HepG2 (cell line): ENCODE data around the gene STAM. TPM values are rescaled to one million over a fixed set of nuclear protein-coding genes. Genes with fewer than 3 reads are reported as not detected.

Source experiments
- ATAC-seq: fragments of 200-7000 bp; cut with Tn5 transposase; 3 replicates; pipeline ENCODE4 v1.9.1; 2020; ENCODE audit warnings: mild to moderate bottlenecking, moderate library complexity
- BruUV-seq: library from RNA; stranded (reverse); fragments of 400-500 nt; replicated peaks from 2 replicates; lab custom pipeline; 2021; lab: Mats Ljungman, UMichigan
- CTCF ChIA-PET: fragments of 300-600 bp; formaldehyde crosslinking; extraction: SDS; loops from one replicate; lab custom pipeline; 2021; ENCODE audit warnings: low total read pairs, inconsistent platforms, low intra/inter-chr PET ratio; lab: Yijun Ruan, JAX
- POLR2A ChIA-PET: fragments of 350-600 bp; sonication (Branson Sonifier 250); formaldehyde crosslinking; loops from one replicate; lab custom pipeline; 2020; ENCODE audit warnings: antibody characterized with exemption, inconsistent platforms; lab: Yijun Ruan, JAX
- DNase-seq: peaks from one replicate; pipeline ENCODE4 v3.0.0-alpha.2; 2015; ENCODE audit warnings: low spot score
- FAIRE-seq: peaks from 3 replicates; lab custom pipeline; 2011; peaks lifted over from hg19 to GRCh38; lab: Jason Lieb, UNC
- H2AFZ ChIP-seq: one replicate; pipeline ENCODE4 v1.6.1; 2011; ENCODE audit warnings: low read length, inconsistent platforms
- H3K27ac ChIP-seq: fragments of 300-600 bp; 3 replicates; pipeline ENCODE4 v1.8.0; 2011; ENCODE audit warnings: mixed run types, mild to moderate bottlenecking, mixed read lengths, low read length, inconsistent platforms; ENCODE audit not compliant: insufficient read depth; ENCODE audit errors: extremely low read length
- H3K27me3 ChIP-seq, 2 experiments: fragments of 200-600 bp in 1 of 2; 2 replicates in 1 of 2; 3 replicates in 1 of 2; pipeline versions ENCODE4 v1.6.0 to v1.8.0; 2011; ENCODE audit warnings: low read length in 2 of 2, mild to moderate bottlenecking in 2 of 2, moderate library complexity in 2 of 2, inconsistent platforms in 1 of 2; ENCODE audit not compliant: insufficient read depth in 2 of 2, control insufficient read depth in 1 of 2
- H3K36me3 ChIP-seq, 2 experiments: fragments of 200-600 bp in 1 of 2; replicated peaks in 1 of 2; 2 replicates in 1 of 2; 3 replicates in 1 of 2; pipeline versions ENCODE4 v1.5.1 to v1.8.0; 2011; ENCODE audit warnings: low read length in 2 of 2, inconsistent platforms in 1 of 2; ENCODE audit not compliant: insufficient read depth in 2 of 2, control insufficient read depth in 1 of 2
- H3K4me1 ChIP-seq: 2 replicates; pipeline ENCODE4 v1.5.1; 2012; ENCODE audit warnings: low read length, inconsistent platforms; ENCODE audit not compliant: insufficient read depth
- H3K4me2 ChIP-seq: 2 replicates; pipeline ENCODE4 v1.6.0; 2011; ENCODE audit warnings: low read depth, low read length, inconsistent platforms
- H3K4me3 ChIP-seq, 3 experiments: fragments of 200-600 bp in 1 of 3; sonication (generic), shearing (Covaris generic) in 1 of 3; replicated peaks in 1 of 3; 2 replicates each; pipeline ENCODE4 v1.5.1; 2011 to 2016; ENCODE audit warnings: low read length in 3 of 3, inconsistent platforms in 2 of 3, low read depth in 2 of 3, mild to moderate bottlenecking in 2 of 3, control low read depth in 1 of 3, mixed read lengths in 1 of 3; ENCODE audit not compliant: insufficient read depth in 1 of 3
- H3K79me2 ChIP-seq: one replicate; pipeline ENCODE4 v1.6.1; 2011; ENCODE audit warnings: low read length, inconsistent platforms; ENCODE audit not compliant: insufficient read depth
- H3K9ac ChIP-seq: 2 replicates; pipeline ENCODE4 v1.6.0; 2011; ENCODE audit warnings: mild to moderate bottlenecking, low read depth, low read length, inconsistent platforms; ENCODE audit not compliant: insufficient read depth
- H3K9me3 ChIP-seq: 2 replicates; pipeline ENCODE4 v1.5.1; 2012; ENCODE audit warnings: mild to moderate bottlenecking, low read length
- H4K20me1 ChIP-seq: 2 replicates; pipeline ENCODE4 v1.6.0; 2011; ENCODE audit warnings: inconsistent platforms, mild to moderate bottlenecking, low read length, moderate library complexity; ENCODE audit not compliant: insufficient read depth
- ARNT ChIP-seq: fragments of 450-650 bp; IDR thresholded peaks from 2 replicates; pipeline ENCODE4 v1.6.1; 2017
- CREM ChIP-seq, 2 experiments: sonication (generic) in 1 of 2; formaldehyde crosslinking in 1 of 2; IDR thresholded peaks; 2 replicates each; pipeline versions ENCODE4 v1.4.0 to v1.6.1; 2016 to 2020; ENCODE audit warnings: antibody characterized with exemption in 1 of 2, mild to moderate bottlenecking in 1 of 2, missing genetic modification reagents in 1 of 2
- HHEX ChIP-seq: IDR thresholded peaks from 2 replicates; pipeline ENCODE4 v1.6.1; 2016; ENCODE audit warnings: control low read depth
- SATB2 ChIP-seq: sonication (generic); formaldehyde crosslinking; IDR thresholded peaks from 2 replicates; pipeline ENCODE4 v1.5.0; 2020; ENCODE audit warnings: missing genetic modification reagents
- SNAI1 ChIP-seq: sonication (generic); formaldehyde crosslinking; IDR thresholded peaks from 2 replicates; pipeline ENCODE4 v1.5.0; 2020; ENCODE audit warnings: mild to moderate bottlenecking, missing genetic modification reagents, borderline replicate concordance
- ZBTB20 ChIP-seq: sonication (generic); formaldehyde crosslinking; IDR thresholded peaks from 2 replicates; pipeline ENCODE4 v1.8.1; 2023; ENCODE audit warnings: missing genetic modification reagents, low read depth, mild to moderate bottlenecking, borderline replicate concordance
- ZKSCAN5 ChIP-seq: sonication (generic); formaldehyde crosslinking; IDR thresholded peaks from 2 replicates; pipeline ENCODE4 v1.5.1; 2020; ENCODE audit warnings: mild to moderate bottlenecking, missing genetic modification reagents
- ZNF124 ChIP-seq: sonication (generic); formaldehyde crosslinking; IDR thresholded peaks from 2 replicates; pipeline ENCODE4 v1.4.0; 2020; ENCODE audit warnings: missing genetic modification reagents
- ZNF207 ChIP-seq: fragments of 450-650 bp; IDR thresholded peaks from 2 replicates; pipeline ENCODE4 v1.6.1; 2016; ENCODE audit warnings: antibody characterized with exemption, borderline replicate concordance
- ZNF235 ChIP-seq: sonication (generic); formaldehyde crosslinking; IDR thresholded peaks from 2 replicates; pipeline ENCODE4 v1.8.1; 2023; ENCODE audit warnings: mild to moderate bottlenecking, missing genetic modification reagents, borderline replicate concordance
- ZNF484 ChIP-seq: sonication (generic); formaldehyde crosslinking; IDR thresholded peaks from 2 replicates; pipeline ENCODE4 v1.5.1; 2020; ENCODE audit warnings: mild to moderate bottlenecking, low read depth, missing genetic modification reagents, borderline replicate concordance
- WGBS: methylation state at CpG from one replicate; pipeline ENCODE4 v1.1.6; 2017; ENCODE audit warnings: low lambda C conversion rate; 5-methylcytosine and 5-hydroxymethylcytosine counted together
- in situ Hi-C: cut with HindIII; loops from 2 replicates; pipeline ENCODE4 v1.10.0; 2017; ENCODE audit warnings: low pct_unique_long_range_greater_than_20kb; ENCODE audit not compliant: extremely low pct_ligation_motif_present
- intact Hi-C: fragments of 100-400 bp; cut with micrococcal nuclease; formaldehyde crosslinking; loops from one replicate; pipeline ENCODE4 v1.10.0; 2022; ENCODE audit not compliant: unreplicated experiment
- polyA plus RNA-seq, 8 experiments: library from polyadenylated mRNA; depleted of rRNA in 3 of 8; stranded (reverse) in 7 of 8; unstranded in 1 of 8; fragments of >200 nt; fragmentation: Illumina TruSeq in 4 of 8; extraction: Trizol in 4 of 8; gene quantifications; 2 replicates each; pipeline versions ENCODE4 v1.2.1 to v1.2.3, GENCODE V29; 2011 to 2016; ENCODE audit warnings: low read depth in 4 of 8, missing spikeins in 1 of 8, mixed read lengths in 1 of 8; ENCODE audit not compliant: insufficient read depth in 1 of 8
- total RNA-seq, 5 experiments: library from RNA; depleted of rRNA; stranded (reverse); fragments of >200 nt; fragmentation: Illumina TruSeq; extraction: Trizol; gene quantifications; 2 replicates each; pipeline ENCODE4 v1.2.3, GENCODE V29; 2016; ENCODE audit warnings: low read depth in 1 of 5

The STAM gene
- total and polyA plus RNA-seq, 2 of the 13 experiments (the other 11 are each of a cell fraction or from before 2014, with no cell fraction given) = 19.5 to 25.1 TPM

- Histone ChIP-seq H3K79me2 (no peaks in the 10 kb centered on the region), H3K36me3 (no peaks in the 10 kb centered on the region), H4K20me1 (no peaks in the 10 kb centered on the region; the same call in 1 of the 2 replicates), H3K9ac (no peak overlapping the region), H3K9me3 (no peaks in the 10 kb centered on the region), H2AFZ (no peak overlapping the region), H3K4me3 (no peak overlapping the region), H3K4me1 (no peaks in the 10 kb centered on the region), H3K4me2 (no peak overlapping the region), H3K27me3 (no peaks in the 10 kb centered on the region), H3K27ac (no peak overlapping the region)
- intact Hi-C loops = loop anchor here (10.0 kb wide), 1 partner anchor 609 kb away; no protein-coding TSS in a partner anchor
- FAIRE-seq (no peak), DNase-seq (no peak), ATAC-seq (no peak)
- WGBS = 97% methylated on average over 6 of the region's 6 CpGs
- no TSS peak for BruUV-seq
- ChIA-PET CTCF (interaction anchor here (1.1 kb wide), 1 partner anchor 137 kb away, joined by 3 read pairs; no protein-coding TSS in a partner anchor), POLR2A (no interaction called here)
- in situ Hi-C loops = loop anchor here (5.0 to 25.0 kb wide), 3 partner anchors 136 to 609 kb away; no protein-coding TSS in a partner anchor
- TF ChIP-seq ZNF207 (no peak), SATB2 (no peak), ZNF484 (no peak), ZKSCAN5 (no peak), CREM (IDR thresholded peaks at IDR 0.05) (no peak), CREM (CRISPR knock-in tag; IDR thresholded peaks at IDR 0.05) (no peak), ZBTB20 (no peak), ZNF124 (no peak), SNAI1 (CRISPR knock-in tag) (no peak), ZNF235 (CRISPR knock-in tag) (no peak), HHEX (CRISPR knock-in tag) (no peak), ARNT (no peak)
Observed at GRCh38 chr10:17605936-17606335, 38.0 kb upstream of the STAM start.
